Testis (tissue), 2 donors: ENCODE results near the gene METTL25.

Experiments used
- CTCF ChIP-seq, 3 experiments: fragments of 450-650 bp in 2 of 3; fragments of 200-600 bp in 1 of 3; sonication (generic) in 1 of 3; IDR thresholded peaks; one replicate each; pipeline ENCODE4 v1.5.1; 2016 to 2019; ENCODE audit warnings: antibody characterized with exemption in 3 of 3, mild to moderate bottlenecking in 2 of 3, moderate library complexity in 1 of 3
- POLR2A ChIP-seq: fragments of 450-650 bp; IDR thresholded peaks from one replicate; pipeline ENCODE4 v1.6.1; 2017; ENCODE audit warnings: antibody characterized with exemption, mild to moderate bottlenecking, moderate library complexity

GRCh38 chr12:82515652-82516051, 157.3 kb downstream of the METTL25 start:
- TF ChIP-seq CTCF (IDR thresholded peaks at IDR 0.05) (no peak), POLR2A (no peak)
